ENCODE measurements around the gene SEMA5A. TPM values are rescaled to one million over a fixed set of nuclear protein-coding genes. Genes with fewer than 3 reads are reported as not detected.

The SEMA5A gene
- total RNA-seq, 3 donors from 2014 or later: 20.3 to 43.8 (median 33.6) TPM

DNA sequence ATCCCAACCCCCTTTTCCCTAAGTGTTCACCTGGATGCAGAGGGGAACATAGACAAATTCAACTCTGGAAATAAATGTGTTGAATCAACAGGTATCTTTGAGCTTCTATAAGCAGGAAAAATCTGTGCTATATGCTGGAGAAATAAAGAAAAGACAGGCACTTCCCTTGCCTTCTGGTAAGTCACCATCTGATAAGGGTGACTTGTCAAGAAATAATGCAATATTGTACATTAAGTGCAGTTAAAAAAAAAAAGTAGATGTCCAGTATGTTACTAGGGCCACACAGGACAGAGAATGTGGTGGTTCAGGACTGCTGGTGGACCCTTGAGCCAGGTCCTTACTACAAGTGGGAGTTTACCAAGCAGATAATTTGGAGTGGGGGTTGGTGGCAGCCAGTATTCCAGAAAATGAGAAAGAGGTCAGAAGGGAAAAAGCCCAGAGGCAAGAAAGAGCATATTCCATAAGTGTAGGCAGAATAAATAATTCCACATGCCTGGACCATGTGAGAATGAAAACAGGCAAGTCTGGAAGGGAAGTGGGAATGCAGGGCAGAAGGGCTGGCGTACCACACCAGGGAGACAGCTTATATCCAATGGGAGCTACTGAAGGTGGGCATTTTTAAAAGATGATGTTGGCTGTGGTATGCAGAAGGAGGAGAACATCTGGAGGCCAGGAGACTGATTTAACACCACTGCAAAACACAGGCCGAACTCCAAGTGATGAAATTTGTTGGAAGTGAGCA is 209.9 kb downstream of the SEMA5A start:
- Histone ChIP-seq H3K9me3 (no peaks in the 10 kb centered on the region), H3K36me3 (ENCODE audit: low read depth) (no peaks in the 10 kb centered on the region), H3K4me3 (no peak overlapping the region), H3K4me1 (ENCODE audit: low read depth) (no peaks in the 10 kb centered on the region)
- TF ChIP-seq, protein P1, sequence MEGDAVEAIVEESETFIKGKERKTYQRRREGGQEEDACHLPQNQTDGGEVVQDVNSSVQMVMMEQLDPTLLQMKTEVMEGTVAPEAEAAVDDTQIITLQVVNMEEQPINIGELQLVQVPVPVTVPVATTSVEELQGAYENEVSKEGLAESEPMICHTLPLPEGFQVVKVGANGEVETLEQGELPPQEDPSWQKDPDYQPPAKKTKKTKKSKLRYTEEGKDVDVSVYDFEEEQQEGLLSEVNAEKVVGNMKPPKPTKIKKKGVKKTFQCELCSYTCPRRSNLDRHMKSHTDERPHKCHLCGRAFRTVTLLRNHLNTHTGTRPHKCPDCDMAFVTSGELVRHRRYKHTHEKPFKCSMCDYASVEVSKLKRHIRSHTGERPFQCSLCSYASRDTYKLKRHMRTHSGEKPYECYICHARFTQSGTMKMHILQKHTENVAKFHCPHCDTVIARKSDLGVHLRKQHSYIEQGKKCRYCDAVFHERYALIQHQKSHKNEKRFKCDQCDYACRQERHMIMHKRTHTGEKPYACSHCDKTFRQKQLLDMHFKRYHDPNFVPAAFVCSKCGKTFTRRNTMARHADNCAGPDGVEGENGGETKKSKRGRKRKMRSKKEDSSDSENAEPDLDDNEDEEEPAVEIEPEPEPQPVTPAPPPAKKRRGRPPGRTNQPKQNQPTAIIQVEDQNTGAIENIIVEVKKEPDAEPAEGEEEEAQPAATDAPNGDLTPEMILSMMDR (IDR thresholded peaks at IDR 0.05): no peak
- no peak for ATAC-seq
- intact Hi-C loops (cut with DNase I, micrococcal nuclease): no loop called here
- DNase-seq: no peak

- ATAC-seq (no peak), DNase-seq (no peak)
- Histone ChIP-seq H3K36me3 (ENCODE audit: low read depth) (no peaks in the 10 kb centered on the region), H3K4me1 (ENCODE audit: low read depth) (no peaks in the 10 kb centered on the region), H3K4me3 (no peak overlapping the region), H3K9me3 (no peaks in the 10 kb centered on the region)
- intact Hi-C loops (cut with DNase I, micrococcal nuclease): no loop called here
- TF ChIP-seq, protein P1 (IDR thresholded peaks at IDR 0.05): no peak
Observed at GRCh38 chr5:9335269-9335668, 210.6 kb downstream of the SEMA5A start.

DNA sequence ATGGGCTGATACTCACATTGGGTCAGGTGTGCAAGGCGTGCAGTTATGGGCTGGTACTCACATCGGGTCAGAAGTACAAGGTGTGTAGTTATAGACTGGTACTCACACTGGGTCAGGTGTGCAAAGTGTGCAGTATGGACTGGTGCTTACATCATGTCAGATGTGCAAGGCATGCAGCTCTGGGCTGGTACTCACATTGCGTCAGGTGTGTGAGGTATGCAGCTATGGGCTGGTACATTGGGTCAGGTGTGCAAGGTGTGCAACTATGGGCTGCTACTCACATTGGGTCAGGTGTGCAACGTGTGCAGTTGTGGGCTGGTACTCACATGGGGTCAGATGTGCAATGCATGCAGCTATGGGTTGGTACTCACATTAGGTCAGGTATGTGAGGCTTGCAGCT is 213.8 kb downstream of the SEMA5A start:
- TF ChIP-seq, protein P1 (IDR thresholded peaks at IDR 0.05): no peak
- no peaks in the 10 kb centered on the region for H3K4me1 ChIP-seq (ENCODE audit: low read depth)
- intact Hi-C loops (cut with DNase I, micrococcal nuclease): no loop called here
- ATAC-seq: no peak
- H3K4me3 ChIP-seq: no peak overlapping the region
- no peaks in the 10 kb centered on the region for H3K9me3 ChIP-seq
- no peak for DNase-seq
- H3K36me3 ChIP-seq (ENCODE audit: low read depth): no peaks in the 10 kb centered on the region

GRCh38 chr5:9331372-9331771 is 214.5 kb downstream of the SEMA5A start:
- no peak for ATAC-seq
- DNase-seq: no peak
- intact Hi-C loops (cut with DNase I, micrococcal nuclease): no loop called here
- H3K4me3 ChIP-seq: no peak overlapping the region
- no peaks in the 10 kb centered on the region for H3K9me3 ChIP-seq
- H3K36me3 ChIP-seq (ENCODE audit: low read depth): no peaks in the 10 kb centered on the region
- H3K4me1 ChIP-seq (ENCODE audit: low read depth): no peaks in the 10 kb centered on the region
- TF ChIP-seq, protein P1 (IDR thresholded peaks at IDR 0.05): no peak

DNA sequence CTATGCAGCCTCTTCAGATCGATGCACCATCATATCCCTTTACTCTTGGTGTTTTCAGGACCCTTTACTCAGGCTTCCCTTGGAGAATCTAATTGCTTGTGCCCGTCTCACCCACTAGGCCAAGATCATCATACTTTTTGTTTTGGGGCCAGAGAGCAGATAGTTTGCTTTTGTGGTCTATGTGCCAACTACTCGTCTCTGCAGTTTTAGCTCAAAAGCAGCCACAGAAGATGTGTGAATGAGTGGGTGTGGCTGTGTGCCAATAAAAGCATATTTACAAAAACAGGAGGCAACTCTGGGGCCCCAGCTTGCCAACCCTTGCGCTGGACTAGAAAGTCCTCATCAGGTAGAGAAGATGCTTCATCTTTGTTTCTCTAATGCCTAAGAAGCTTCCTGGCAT is 216.8 kb downstream of the SEMA5A start:
- ATAC-seq (no peak), DNase-seq (no peak)
- TF ChIP-seq, protein P1 (IDR thresholded peaks at IDR 0.05): no peak
- H3K4me1 ChIP-seq (ENCODE audit: low read depth): no peaks in the 10 kb centered on the region
- H3K4me3 ChIP-seq: no peak overlapping the region
- no peaks in the 10 kb centered on the region for H3K36me3 ChIP-seq (ENCODE audit: low read depth)
- H3K9me3 ChIP-seq: no peaks in the 10 kb centered on the region
- intact Hi-C loops (cut with DNase I, micrococcal nuclease): no loop called here
